GM18858 (cell line): ENCODE data around the gene CTNND2.

Source experiments
- ATAC-seq: cut with Tn5 transposase; IDR thresholded peaks from one replicate; pipeline ENCODE4 v1.9.1; 2021; ENCODE audit not compliant: unreplicated experiment

The CTNND2 gene

GRCh38 chr5:10974850-10975249 is 929.4 kb downstream of the CTNND2 start:
- no peak for ATAC-seq

- no peak for ATAC-seq
Measured at GRCh38 chr5:10973316-10973715, 930.9 kb downstream of the CTNND2 start.

- ATAC-seq, result no peak
Measured at GRCh38 chr5:10969684-10970180, 934.5 kb downstream of the CTNND2 start.

- ATAC-seq, result no peak
Measured at GRCh38 chr5:10964806-10965205, 939.4 kb downstream of the CTNND2 start.

GRCh38 chr5:10958728-10959127 is 945.5 kb downstream of the CTNND2 start:
- no peak for ATAC-seq

- no peak for ATAC-seq
Measured at GRCh38 chr5:10949856-10950630, 954.2 kb downstream of the CTNND2 start.

- no peak for ATAC-seq
Measured at GRCh38 chr5:10946050-10946449, 958.2 kb downstream of the CTNND2 start.

GRCh38 chr5:10941900-10942299 is 962.3 kb downstream of the CTNND2 start:
- ATAC-seq, result no peak

- no peak for ATAC-seq
Measured at GRCh38 chr5:10936081-10936855, 968.0 kb downstream of the CTNND2 start.

- ATAC-seq, result no peak
Measured at GRCh38 chr5:10935536-10935935, 968.7 kb downstream of the CTNND2 start.

- no peak for ATAC-seq
Measured at GRCh38 chr5:10934783-10935355, 969.4 kb downstream of the CTNND2 start.

GRCh38 chr5:10933121-10933520 is 971.1 kb downstream of the CTNND2 start:
- no peak for ATAC-seq

GRCh38 chr5:10932426-10932825 is 971.8 kb downstream of the CTNND2 start:
- ATAC-seq, result no peak

GRCh38 chr5:10927608-10928007 is 976.6 kb downstream of the CTNND2 start:
- ATAC-seq, result no peak

GRCh38 chr5:10923310-10923709 is 980.9 kb downstream of the CTNND2 start:
- ATAC-seq, result no peak
